Small intestine (tissue), 7 donors: ENCODE measurements around the gene PAPLN. TPM values are rescaled to one million over a fixed set of nuclear protein-coding genes. Genes with fewer than 3 reads are reported as not detected.
"Not testable (repeated sequence)": the region's sequence is repeated elsewhere in the genome, so short reads cannot be mapped to it uniquely, and the experiment has no call there.

ENCODE experiments used
- DNase-seq, 2 donors: peaks; one replicate each; pipeline versions ENCODE4 v3.0.0 to v3.0.0-alpha.2; 2013
- FAIRE-seq: peaks from 2 replicates; lab custom pipeline; 2012; peaks lifted over from hg19 to GRCh38; lab: Jason Lieb, UNC
- H3K27ac ChIP-seq, 3 donors: one replicate each; pipeline ENCODE4 v1.5.1; 2013; ENCODE audit warnings: low read length in 2 of 3, mild to moderate bottlenecking in 2 of 3, control low read depth in 1 of 3, inconsistent platforms in 1 of 3, low read depth in 1 of 3, moderate library complexity in 1 of 3
- H3K27me3 ChIP-seq, 3 donors: one replicate each; pipeline ENCODE4 v1.6.1; 2013; ENCODE audit warnings: low read length in 3 of 3, inconsistent platforms in 1 of 3; ENCODE audit not compliant: control insufficient read depth in 3 of 3, insufficient read depth in 3 of 3
- H3K36me3 ChIP-seq, 3 donors: one replicate each; pipeline ENCODE4 v1.6.1; 2013; ENCODE audit warnings: low read length in 3 of 3, inconsistent platforms in 1 of 3, low read depth in 1 of 3, mild to moderate bottlenecking in 1 of 3, moderate library complexity in 1 of 3; ENCODE audit not compliant: control insufficient read depth in 3 of 3, insufficient read depth in 2 of 3
- H3K4me1 ChIP-seq, 3 donors: one replicate each; pipeline ENCODE4 v1.6.1; 2013; ENCODE audit warnings: low read length in 2 of 3, inconsistent platforms in 1 of 3, low read depth in 1 of 3, mild to moderate bottlenecking in 1 of 3, moderate library complexity in 1 of 3; ENCODE audit not compliant: control insufficient read depth in 3 of 3, insufficient read depth in 2 of 3
- H3K4me3 ChIP-seq, 3 donors: one replicate each; pipeline ENCODE4 v1.5.1; 2013; ENCODE audit warnings: low read length in 3 of 3, control low read depth in 1 of 3, inconsistent platforms in 1 of 3, low read depth in 1 of 3, mild to moderate bottlenecking in 1 of 3, moderate library complexity in 1 of 3
- H3K9me3 ChIP-seq, 2 donors: one replicate each; pipeline ENCODE4 v1.6.1; 2013; ENCODE audit warnings: low read depth in 1 of 2, low read length in 1 of 2; ENCODE audit not compliant: control insufficient read depth in 2 of 2, insufficient read depth in 1 of 2
- WGBS, 3 donors: extraction: QIAGEN DNeasy Blood & Tissue Kit; methylation state at CpG; one replicate each; pipeline ENCODE4 v1.1.7; 2013; 5-methylcytosine and 5-hydroxymethylcytosine counted together
- polyA plus RNA-seq, 4 donors: library from polyadenylated mRNA; stranded (reverse) in 3 of 4; unstranded in 1 of 4; fragments of 200-250 nt in 3 of 4; fragments of 120-200 nt in 1 of 4; gene quantifications; one replicate each; pipeline versions ENCODE4 v1.2.1 to v1.2.3, GENCODE V29; 2013
- donor health status: healthy with polysubstance abuse.
- donor health status: control.
- donor health status: control.
- donor health status: Bipolar disorder and iron deficiency.
- donor health status: healthy.

PAPLN gene
- polyA plus RNA-seq, 4 donors: 0.45 to 59.2 (median 2.0) TPM

DNA sequence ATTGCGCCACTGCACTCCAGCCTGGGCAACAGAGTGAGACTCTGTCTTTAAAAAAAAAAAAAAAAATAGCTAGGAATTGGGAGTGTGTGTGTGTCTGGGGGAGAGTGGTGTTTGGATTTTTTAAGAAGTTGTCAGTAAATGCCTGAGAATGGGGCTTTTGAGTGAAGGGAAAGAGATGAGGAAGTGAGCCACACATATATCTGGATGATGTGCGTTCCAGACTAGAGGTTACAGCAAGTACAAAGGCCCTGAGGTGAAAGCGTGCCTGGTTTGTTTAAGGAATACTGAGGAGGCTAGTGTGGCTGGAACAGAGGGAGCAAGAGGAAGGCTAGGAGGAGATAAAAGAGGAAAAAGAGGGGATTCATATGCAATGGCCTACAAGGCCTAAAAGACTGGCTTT is 70.0 kb downstream of the PAPLN start:
- peaks cover 0 to 12% (median 5%) of the 10 kb centered on the region in 3 donors for H3K36me3 ChIP-seq
- DNase-seq (no peak), FAIRE-seq (no peak)
- no peaks in the 10 kb centered on the region for H3K4me1 ChIP-seq
- H3K27me3 ChIP-seq: no peaks in the 10 kb centered on the region
- no peak overlapping the region for H3K4me3 ChIP-seq
- 96 to 98% (median 98%) methylated on average over 3 of the region's 3 CpGs for WGBS, 3 donors
- no peak overlapping the region for H3K27ac ChIP-seq
- no peaks in the 10 kb centered on the region for H3K9me3 ChIP-seq

DNA sequence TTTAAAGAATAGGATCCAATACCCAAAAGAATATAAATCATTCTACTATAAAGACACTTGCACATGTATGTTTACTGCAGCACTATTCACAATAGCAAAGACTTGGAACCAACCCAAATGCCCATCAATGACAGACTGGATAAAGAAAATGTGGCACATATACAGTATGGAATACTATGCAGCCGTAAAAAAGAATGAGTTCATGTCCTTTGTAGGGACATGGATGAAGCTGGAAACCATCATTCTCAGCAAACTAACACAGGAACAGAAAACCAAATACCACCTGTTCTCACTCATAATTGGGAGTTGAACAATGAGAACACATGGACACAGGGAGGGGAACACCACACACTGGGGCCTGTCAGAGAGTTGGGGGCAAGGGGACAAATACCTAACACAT is 71.9 kb downstream of the PAPLN start:
- FAIRE-seq: not testable (repeated sequence)

DNA sequence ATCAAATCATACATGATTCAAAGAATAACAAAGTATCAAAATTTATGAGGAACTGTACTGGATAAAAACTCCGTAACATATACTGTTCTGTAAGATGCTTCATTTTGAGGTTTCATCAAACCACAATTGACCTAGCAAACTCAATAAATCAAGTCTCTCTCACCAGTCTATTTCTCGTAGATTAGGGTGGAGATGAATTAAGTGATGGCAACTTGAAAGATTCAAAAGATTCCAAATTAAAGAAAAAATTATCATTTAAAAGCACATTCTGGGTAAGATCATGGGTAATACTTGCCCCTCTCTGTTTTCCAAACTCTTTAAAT is 74.4 kb downstream of the PAPLN start:
- no peaks in the 10 kb centered on the region for H3K27me3 ChIP-seq
- WGBS, 3 donors: 71 to 81% (median 78%) methylated on average over 2 of the region's 2 CpGs
- DNase-seq: no peak
- H3K4me3 ChIP-seq: no peak overlapping the region
- FAIRE-seq: no peak
- H3K27ac ChIP-seq: peak overlapping the region in 1 of 3 donors; percentile 2
- H3K36me3 ChIP-seq: peaks cover 0 to 10% (median 2%) of the 10 kb centered on the region in 3 donors
- peaks cover 0 to 3% (median 0%) of the 10 kb centered on the region in 3 donors for H3K4me1 ChIP-seq
- H3K9me3 ChIP-seq: no peaks in the 10 kb centered on the region

More for the DNA sequence above, 71.9 kb downstream of the PAPLN start:
- not testable (repeated sequence) for H3K9me3 ChIP-seq, H3K27me3 ChIP-seq, H3K4me3 ChIP-seq, DNase-seq, H3K27ac ChIP-seq, H3K4me1 ChIP-seq, H3K36me3 ChIP-seq
- WGBS, 3 donors: 80 to 100% (median 95%) methylated on average over 1 of the region's 1 CpG

DNA sequence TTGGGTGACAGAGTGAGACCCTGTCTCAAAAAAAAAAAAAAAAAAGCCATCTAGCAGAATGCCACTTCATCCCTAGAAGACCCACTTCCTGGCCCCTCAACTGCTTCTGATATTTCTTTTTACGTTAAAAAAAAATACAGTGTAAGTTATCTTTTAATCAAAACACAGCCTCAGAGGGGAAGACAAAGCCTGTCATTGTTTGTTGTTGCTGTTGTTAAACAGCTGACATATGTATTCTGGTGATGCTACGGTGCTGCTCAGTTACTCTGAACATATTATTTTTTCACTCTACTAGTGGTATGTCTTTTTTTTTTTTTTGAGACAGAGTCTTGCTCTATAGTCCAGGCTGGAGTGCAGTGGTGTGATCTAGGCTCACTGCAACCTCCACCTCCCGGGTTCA is 75.4 kb downstream of the PAPLN start:
- WGBS, 3 donors: 67 to 85% (median 73%) methylated on average over 3 of the region's 3 CpGs
- no peak for FAIRE-seq

DNA sequence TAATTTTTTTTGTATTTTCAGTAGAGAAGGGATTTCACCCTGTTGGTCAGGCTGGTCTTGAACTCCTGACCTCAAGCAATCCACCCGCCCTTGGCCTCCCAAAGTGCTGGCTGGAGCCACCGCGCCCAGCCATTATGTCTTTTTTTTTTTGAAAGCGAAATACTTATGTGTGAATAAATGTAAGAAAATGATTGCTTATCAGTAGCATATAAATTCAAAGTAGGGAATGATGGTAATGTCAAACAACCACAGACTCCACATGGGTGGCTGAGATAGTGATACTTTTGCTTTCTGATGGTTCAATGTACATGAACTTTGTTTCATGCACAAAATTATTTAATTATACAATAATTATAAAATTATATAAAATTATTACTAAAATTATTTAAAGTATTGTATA is 75.8 kb downstream of the PAPLN start:
- FAIRE-seq (no peak), DNase-seq (no peak)
- Histone ChIP-seq H3K4me1 (peaks cover 0 to 3% (median 0%) of the 10 kb centered on the region in 3 donors), H3K9me3 (no peaks in the 10 kb centered on the region), H3K4me3 (no peak overlapping the region), H3K36me3 (peaks cover 0 to 12% (median 0%) of the 10 kb centered on the region in 3 donors), H3K27me3 (no peaks in the 10 kb centered on the region), H3K27ac (no peak overlapping the region)
- WGBS, 3 donors: 91 to 96% (median 93%) methylated on average over 4 of the region's 4 CpGs

More for the DNA sequence above, 75.4 kb downstream of the PAPLN start:
- DNase-seq: no peak
- no peaks in the 10 kb centered on the region for H3K27me3 ChIP-seq
- H3K9me3 ChIP-seq: no peaks in the 10 kb centered on the region
- no peak overlapping the region for H3K4me3 ChIP-seq
- no peak overlapping the region for H3K27ac ChIP-seq
- peaks cover 0 to 3% (median 0%) of the 10 kb centered on the region in 3 donors for H3K4me1 ChIP-seq
- H3K36me3 ChIP-seq: peaks cover 0 to 12% (median 0%) of the 10 kb centered on the region in 3 donors

DNA sequence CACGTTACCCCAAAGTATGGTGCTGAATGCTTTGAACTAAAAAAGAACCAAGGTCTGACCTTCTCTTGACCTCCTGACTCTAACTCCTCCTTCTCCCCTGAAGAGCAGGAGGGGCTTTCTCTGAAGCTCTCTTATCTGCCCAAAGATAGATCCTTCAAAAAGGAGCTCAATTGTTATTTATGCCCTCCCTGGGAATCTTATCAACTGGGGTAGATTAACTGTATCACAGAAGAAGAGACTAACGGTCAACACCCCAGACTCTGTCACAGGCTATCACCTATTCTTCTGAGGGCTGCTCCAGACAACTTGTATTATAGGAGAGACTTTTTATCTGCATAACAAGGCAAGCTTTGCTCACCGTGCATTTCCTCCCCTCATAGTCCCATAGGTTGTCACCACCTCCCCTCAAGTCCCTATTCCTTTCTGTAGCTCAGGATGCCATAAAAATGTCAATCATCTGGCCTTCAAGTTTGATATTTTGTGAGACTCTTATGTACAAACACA is 86.6 kb downstream of the PAPLN start:
- DNase-seq: no peak
- no peaks in the 10 kb centered on the region for H3K9me3 ChIP-seq
- no peak overlapping the region for H3K27ac ChIP-seq
- H3K27me3 ChIP-seq: no peaks in the 10 kb centered on the region
- peaks cover 2 to 22% (median 6%) of the 10 kb centered on the region in 3 donors for H3K4me1 ChIP-seq
- H3K36me3 ChIP-seq: peaks cover 0 to 7% (median 4%) of the 10 kb centered on the region in 3 donors
- no peak for FAIRE-seq
- H3K4me3 ChIP-seq: no peak overlapping the region
- 36 to 51% (median 49%) methylated on average over 3 of the region's 3 CpGs for WGBS, 3 donors

Other genes starting within 250 kb of the PAPLN start
- gene ZFYVE1, start 210.4 kb upstream of the PAPLN start, polyA plus RNA-seq: 10 to 100 TPM in 3 of 4 donors, 1 to 10 TPM in 1; 6.4 to 15.4 (median 10.3) TPM
- gene RBM25, start 179.0 kb upstream of the PAPLN start, polyA plus RNA-seq: 100 to 1,000 TPM in 1 of 4 donors, 10 to 100 TPM in 3; 25.1 to 104 (median 40.7) TPM
- 100 to 1,000 TPM in 1 of 4 donors, 10 to 100 TPM in 3; 24.4 to 138 (median 35.4) TPM for gene PSEN1, start 101.0 kb upstream of the PAPLN start, polyA plus RNA-seq
- 10 to 100 TPM; 38.5 to 87.9 (median 55.4) TPM for gene NUMB, start 221.0 kb downstream of the PAPLN start, polyA plus RNA-seq